Endodermal cell (in vitro differentiated cells): ENCODE measurements around the gene ACAP2. TPM values are rescaled to one million over a fixed set of nuclear protein-coding genes. Genes with fewer than 3 reads are reported as not detected.

Experiments
- DNase-seq: peaks from one replicate; pipeline ENCODE4 v3.0.0-alpha.2; 2017
- H3K27ac ChIP-seq: 2 replicates; pipeline ENCODE4 v1.5.1; 2013; ENCODE audit warnings: mild to moderate bottlenecking, low read depth, low read length, moderate library complexity
- H3K27me3 ChIP-seq: 2 replicates; pipeline ENCODE4 v1.6.1; 2013; ENCODE audit warnings: mild to moderate bottlenecking, low read length, moderate library complexity; ENCODE audit not compliant: insufficient read depth, control insufficient read depth, poor library complexity, severe bottlenecking
- H3K36me3 ChIP-seq: 2 replicates; pipeline ENCODE4 v1.7.0; 2013; ENCODE audit warnings: mild to moderate bottlenecking, low read length, moderate library complexity; ENCODE audit not compliant: control insufficient read depth, insufficient read depth
- H3K4me1 ChIP-seq: one replicate; pipeline ENCODE4 v1.7.0; 2013; ENCODE audit warnings: low read length; ENCODE audit not compliant: control insufficient read depth, insufficient read depth
- H3K4me3 ChIP-seq: 2 replicates; pipeline ENCODE4 v1.5.1; 2013; ENCODE audit warnings: mild to moderate bottlenecking, low read length, moderate library complexity
- H3K9ac ChIP-seq: 2 replicates; pipeline ENCODE4 v1.6.1; 2013; ENCODE audit warnings: mild to moderate bottlenecking, low read length, moderate library complexity; ENCODE audit not compliant: poor library complexity, severe bottlenecking; ENCODE audit errors: extremely low read depth
- H3K9me3 ChIP-seq: 2 replicates; pipeline ENCODE4 v1.6.1; 2013; ENCODE audit warnings: mild to moderate bottlenecking, low read length, moderate library complexity; ENCODE audit not compliant: control insufficient read depth
- H3K27ac Mint-ChIP-seq: 2 replicates; pipeline ENCODE4 v1.8.0; 2020; ENCODE audit warnings: mixed read lengths
- H3K27me3 Mint-ChIP-seq: 2 replicates; pipeline ENCODE4 v1.8.0; 2021; ENCODE audit warnings: mild to moderate bottlenecking, mixed read lengths; ENCODE audit not compliant: insufficient read depth
- H3K36me3 Mint-ChIP-seq: 2 replicates; pipeline ENCODE4 v1.8.0; 2020; ENCODE audit warnings: low read depth, mixed read lengths
- H3K4me1 Mint-ChIP-seq: 2 replicates; pipeline ENCODE4 v1.8.0; 2020; ENCODE audit warnings: mixed read lengths
- H3K4me3 Mint-ChIP-seq: 2 replicates; pipeline ENCODE4 v1.8.0; 2020; ENCODE audit warnings: mild to moderate bottlenecking, moderate library complexity, mixed read lengths
- H3K9me3 Mint-ChIP-seq: 2 replicates; pipeline ENCODE4 v1.8.0; 2020; ENCODE audit warnings: mild to moderate bottlenecking, mixed read lengths
- CTCF ChIP-seq: fragments of 200-600 bp; sonication (generic); conservative IDR thresholded peaks from 2 replicates; pipeline ENCODE4 v1.5.0; 2021; ENCODE audit warnings: antibody characterized with exemption, mild to moderate bottlenecking
- WGBS, 2 experiments: methylation state at CpG; one replicate each; pipeline versions ENCODE4 v1.1.5 to v1.1.7; 2013; ENCODE audit warnings: missing lambda C conversion rate in 2 of 2, mixed read lengths in 1 of 2; ENCODE audit not compliant: insufficient coverage in 1 of 2, insufficient read length in 1 of 2; 5-methylcytosine and 5-hydroxymethylcytosine counted together
- total RNA-seq, 2 donors: library from RNA; stranded (reverse); fragmentation: NEBNext Ultra II Directional in 1 of 2; extraction: Animal tissue kit (Norgen Biotek cat#: 25700) in 1 of 2; gene quantifications; 2 replicates in 1 of 2; 3 replicates in 1 of 2; pipeline ENCODE4 v1.2.1, GENCODE V29; 2021

ACAP2 gene
- total RNA-seq, 2 donors from 2014 or later = 61.9 to 70.5 TPM

- Histone ChIP-seq H3K9ac (no peak overlapping the region), H3K27me3 (no peaks in the 10 kb centered on the region), H3K4me1 (no peaks in the 10 kb centered on the region), H3K27ac (no peak overlapping the region), H3K9me3 (peaks cover 39% of the 10 kb centered on the region), H3K4me3 (peak overlapping the region; percentile 44), H3K36me3 (peaks cover 47% of the 10 kb centered on the region)
- TF ChIP-seq CTCF = no peak
- H3K4me3 Mint-ChIP-seq = no peak overlapping the region
- H3K27ac Mint-ChIP-seq = no peak overlapping the region
- H3K36me3 Mint-ChIP-seq = peaks cover 54% of the 10 kb centered on the region
- H3K27me3 Mint-ChIP-seq = no peaks in the 10 kb centered on the region
- no peak for DNase-seq
- peaks cover 32% of the 10 kb centered on the region for H3K9me3 Mint-ChIP-seq
- no peaks in the 10 kb centered on the region for H3K4me1 Mint-ChIP-seq
- WGBS, 2 experiments = 96 to 97% methylated on average over 5 of the region's 5 CpGs
These were observed 123.8 kb downstream of the ACAP2 start for GRCh38 chr3:195319060-195319459.

GRCh38 chr3:195312714-195313113, 130.1 kb downstream of the ACAP2 start:
- H3K27me3 Mint-ChIP-seq = no peaks in the 10 kb centered on the region

GRCh38 chr3:195307711-195308110, 135.1 kb downstream of the ACAP2 start:
- TF ChIP-seq CTCF = no peak
- peaks cover 9% of the 10 kb centered on the region for H3K4me1 Mint-ChIP-seq
- DNase-seq = no peak
- peaks cover 8% of the 10 kb centered on the region for H3K36me3 ChIP-seq
- H3K27me3 ChIP-seq = no peaks in the 10 kb centered on the region
- peaks cover 2% of the 10 kb centered on the region for H3K4me1 ChIP-seq
- no peak overlapping the region for H3K4me3 Mint-ChIP-seq
- no peaks in the 10 kb centered on the region for H3K27me3 Mint-ChIP-seq
- H3K36me3 Mint-ChIP-seq = peaks cover 24% of the 10 kb centered on the region
- H3K9me3 Mint-ChIP-seq = no peaks in the 10 kb centered on the region
- no peak overlapping the region for H3K27ac ChIP-seq
- H3K9me3 ChIP-seq = no peaks in the 10 kb centered on the region
- no peak overlapping the region for H3K4me3 ChIP-seq
- H3K9ac ChIP-seq = no peak overlapping the region
- no peak overlapping the region for H3K27ac Mint-ChIP-seq

More at GRCh38 chr3:195312714-195313113, 130.1 kb downstream of the ACAP2 start:
- H3K4me3 ChIP-seq = no peak overlapping the region
- Mint-ChIP-seq H3K4me1 (no peaks in the 10 kb centered on the region), H3K4me3 (no peak overlapping the region), H3K27ac (no peak overlapping the region), H3K9me3 (peaks cover under 1% of the 10 kb centered on the region), H3K36me3 (peaks cover 7% of the 10 kb centered on the region)
- no peak for TF ChIP-seq CTCF
- no peaks in the 10 kb centered on the region for H3K4me1 ChIP-seq
- H3K9me3 ChIP-seq = no peaks in the 10 kb centered on the region
- no peak overlapping the region for H3K27ac ChIP-seq
- no peak overlapping the region for H3K9ac ChIP-seq
- H3K36me3 ChIP-seq = peaks cover 10% of the 10 kb centered on the region
- H3K27me3 ChIP-seq = no peaks in the 10 kb centered on the region
- WGBS, 2 experiments = 92 to 95% methylated on average over 4 to 6 of the region's 6 CpGs
- no peak for DNase-seq
